Omental fat pad (tissue), 4 donors: ENCODE measurements around the gene TRIM22. TPM values are rescaled to one million over a fixed set of nuclear protein-coding genes. Genes with fewer than 3 reads are reported as not detected.

Experiments
- ATAC-seq: fragments of 150-250 bp; one replicate; pipeline ENCODE4 v1.9.1; 2016; ENCODE audit warnings: mild to moderate bottlenecking, moderate library complexity; ENCODE audit not compliant: low FRiP score
- DNase-seq: peaks from one replicate; pipeline ENCODE4 v3.0.0-alpha.2; 2019; ENCODE audit warnings: low spot score
- CTCF ChIP-seq, 3 donors: fragments of 450-650 bp; IDR thresholded peaks; one replicate each; pipeline ENCODE4 v1.5.1; 2016 to 2017; ENCODE audit warnings: antibody characterized with exemption in 3 of 3, mild to moderate bottlenecking in 3 of 3, moderate library complexity in 2 of 3
- total RNA-seq, 4 donors: library from RNA; depleted of rRNA; stranded (reverse); fragments of >200 nt; gene quantifications; one replicate each; pipeline ENCODE4 v1.1.0, GENCODE V29; 2016

The TRIM22 gene
- total RNA-seq, 4 donors from 2014 or later: 22.3 to 163 (median 55.7) TPM

GRCh38 chr11:5746614-5747013 lies 57.0 kb downstream of the TRIM22 start:
- TF ChIP-seq CTCF (IDR thresholded peaks at IDR 0.05): no peak
- DNase-seq (no peak), ATAC-seq (no peak)

GRCh38 chr11:5749836-5750235 lies 60.2 kb downstream of the TRIM22 start:
- no peak for ATAC-seq
- no peak for TF ChIP-seq CTCF (IDR thresholded peaks at IDR 0.05)
- DNase-seq: no peak

GRCh38 chr11:5753943-5754342 lies 64.4 kb downstream of the TRIM22 start, which contains the start of gene OR52N4:
OR52N4 (plus strand) TSS chr11:5754243; CDS start chr11:5754741, 498 bp downstream.
- ATAC-seq (no peak), DNase-seq (no peak)
- no peak for TF ChIP-seq CTCF (IDR thresholded peaks at IDR 0.05)

Other genes with a start within 250 kb of the TRIM22 start
- under 1 TPM in 1 of 4 donors, not detected in 3; 0.96 TPM for gene OR51I1, start 248.3 kb upstream of the TRIM22 start, total RNA-seq
- gene OR51I2, start 240.5 kb upstream of the TRIM22 start, total RNA-seq: not detected
- not detected for gene OR52D1, start 201.1 kb upstream of the TRIM22 start, total RNA-seq
- 1 to 10 TPM in 2 of 4 donors, under 1 TPM in 2; 0.82 to 1.3 (median 0.98) TPM for gene UBQLN3, start 179.8 kb upstream of the TRIM22 start, total RNA-seq
- gene UBQLNL, start 173.1 kb upstream of the TRIM22 start, total RNA-seq: 1 to 10 TPM in 2 of 4 donors, under 1 TPM in 2; 0.19 to 1.7 (median 0.81) TPM
- 1 to 10 TPM in 1 of 4 donors, under 1 TPM in 1, not detected in 2; 0.48 to 1.8 TPM for gene OR52H1, start 141.2 kb upstream of the TRIM22 start, total RNA-seq
- gene OR52B6, start 108.9 kb upstream of the TRIM22 start, total RNA-seq: not detected
- gene TRIM6, start 93.2 kb upstream of the TRIM22 start, total RNA-seq: 1 to 10 TPM; 1.9 to 3.3 (median 2.8) TPM
- 1 to 10 TPM; 3.7 to 9.6 (median 6.6) TPM for gene TRIM34, start 64.8 kb upstream of the TRIM22 start, total RNA-seq
- gene TRIM5, start 4.7 kb upstream of the TRIM22 start, total RNA-seq: 10 to 100 TPM; 18.0 to 24.4 (median 21.1) TPM
- under 1 TPM in 1 of 4 donors, not detected in 3; 0.47 TPM for gene OR56B1, start 46.7 kb downstream of the TRIM22 start, total RNA-seq
- under 1 TPM in 1 of 4 donors, not detected in 3; 0.72 TPM for gene OR52N4, start 64.5 kb downstream of the TRIM22 start, total RNA-seq
- 10 to 100 TPM in 1 of 4 donors, not detected in 3; 11.9 TPM for gene OR52N5, start 93.6 kb downstream of the TRIM22 start, total RNA-seq
- gene OR52N1, start 101.5 kb downstream of the TRIM22 start, total RNA-seq: 10 to 100 TPM in 1 of 4 donors, 1 to 10 TPM in 1, under 1 TPM in 1, not detected in 1; 0.46 to 13.9 (median 2.4) TPM
- not detected for gene OR52N2, start 119.1 kb downstream of the TRIM22 start, total RNA-seq
- gene OR52E6, start 152.1 kb downstream of the TRIM22 start, total RNA-seq: not detected
- gene OR52E8, start 167.9 kb downstream of the TRIM22 start, total RNA-seq: not detected
- not detected for gene OR52E4, start 190.8 kb downstream of the TRIM22 start, total RNA-seq
- gene OR52E5, start 203.4 kb downstream of the TRIM22 start, total RNA-seq: not detected